D721Med (cell line): ENCODE data around the gene UAP1L1.

Experiments used
- DNase-seq: peaks from one replicate; pipeline ENCODE4 v3.0.0; 2011; ENCODE audit warnings: low spot score; ENCODE audit not compliant: insufficient read length
- FAIRE-seq: peaks from 2 replicates; lab custom pipeline; 2011; peaks lifted over from hg19 to GRCh38; lab: Jason Lieb, UNC
- TF ChIP-seq, protein P1 (sequence below): IDR thresholded peaks from 2 replicates; pipeline ENCODE4 v1.5.1; 2012; ENCODE audit warnings: mild to moderate bottlenecking, control low read depth; ENCODE audit not compliant: insufficient read depth; ENCODE audit errors: missing control alignments

Gene UAP1L1

DNA sequence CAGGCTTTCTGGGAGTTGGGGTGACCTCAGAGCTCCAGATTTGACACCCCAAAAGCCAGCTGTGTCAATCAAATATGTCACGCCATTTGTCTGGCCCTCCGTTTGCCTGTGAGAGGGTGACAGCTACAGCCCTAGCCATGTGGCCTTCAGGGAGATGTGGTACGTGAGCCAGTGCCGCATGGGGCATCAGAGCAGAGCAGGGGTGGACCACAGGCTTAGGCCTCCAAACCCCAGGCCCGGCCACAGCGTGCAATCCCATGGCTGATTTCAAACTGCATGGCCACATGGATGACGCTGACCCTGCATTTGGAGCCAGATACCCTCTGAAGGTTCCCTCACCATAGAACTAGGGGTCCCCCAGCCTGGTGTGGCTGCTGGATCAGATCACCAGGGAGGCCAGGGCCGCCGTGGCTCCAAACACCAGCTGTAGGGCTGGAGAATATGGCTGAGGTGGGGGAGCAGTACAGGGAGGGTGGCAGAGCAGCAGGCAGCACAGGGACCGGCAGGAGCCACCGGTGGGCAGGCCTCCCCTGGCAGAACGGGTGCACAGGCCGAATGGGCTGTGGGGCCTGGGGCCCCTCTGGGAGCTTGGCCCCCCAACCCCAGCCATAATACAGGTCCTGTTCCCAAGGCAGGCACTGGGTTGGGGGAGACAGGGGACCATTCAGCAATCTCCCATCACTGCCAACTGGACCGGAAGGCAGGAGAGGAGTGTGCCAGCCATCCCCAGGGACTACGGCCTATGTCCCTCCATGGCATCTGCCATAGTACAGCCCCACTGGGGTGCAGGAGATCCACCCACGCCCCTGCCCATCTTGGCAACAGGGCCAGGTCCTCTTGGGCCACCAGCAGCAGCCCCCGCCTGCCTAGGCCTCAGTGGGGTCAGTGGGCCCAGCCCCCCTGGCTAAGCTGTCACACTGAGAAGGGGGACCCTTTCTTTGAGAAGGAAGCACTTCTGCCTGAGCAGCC, 8.5 kb upstream of the UAP1L1 start:
- DNase-seq (no peak), FAIRE-seq (no peak)
- TF ChIP-seq, protein P1, sequence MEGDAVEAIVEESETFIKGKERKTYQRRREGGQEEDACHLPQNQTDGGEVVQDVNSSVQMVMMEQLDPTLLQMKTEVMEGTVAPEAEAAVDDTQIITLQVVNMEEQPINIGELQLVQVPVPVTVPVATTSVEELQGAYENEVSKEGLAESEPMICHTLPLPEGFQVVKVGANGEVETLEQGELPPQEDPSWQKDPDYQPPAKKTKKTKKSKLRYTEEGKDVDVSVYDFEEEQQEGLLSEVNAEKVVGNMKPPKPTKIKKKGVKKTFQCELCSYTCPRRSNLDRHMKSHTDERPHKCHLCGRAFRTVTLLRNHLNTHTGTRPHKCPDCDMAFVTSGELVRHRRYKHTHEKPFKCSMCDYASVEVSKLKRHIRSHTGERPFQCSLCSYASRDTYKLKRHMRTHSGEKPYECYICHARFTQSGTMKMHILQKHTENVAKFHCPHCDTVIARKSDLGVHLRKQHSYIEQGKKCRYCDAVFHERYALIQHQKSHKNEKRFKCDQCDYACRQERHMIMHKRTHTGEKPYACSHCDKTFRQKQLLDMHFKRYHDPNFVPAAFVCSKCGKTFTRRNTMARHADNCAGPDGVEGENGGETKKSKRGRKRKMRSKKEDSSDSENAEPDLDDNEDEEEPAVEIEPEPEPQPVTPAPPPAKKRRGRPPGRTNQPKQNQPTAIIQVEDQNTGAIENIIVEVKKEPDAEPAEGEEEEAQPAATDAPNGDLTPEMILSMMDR: no peak

DNA sequence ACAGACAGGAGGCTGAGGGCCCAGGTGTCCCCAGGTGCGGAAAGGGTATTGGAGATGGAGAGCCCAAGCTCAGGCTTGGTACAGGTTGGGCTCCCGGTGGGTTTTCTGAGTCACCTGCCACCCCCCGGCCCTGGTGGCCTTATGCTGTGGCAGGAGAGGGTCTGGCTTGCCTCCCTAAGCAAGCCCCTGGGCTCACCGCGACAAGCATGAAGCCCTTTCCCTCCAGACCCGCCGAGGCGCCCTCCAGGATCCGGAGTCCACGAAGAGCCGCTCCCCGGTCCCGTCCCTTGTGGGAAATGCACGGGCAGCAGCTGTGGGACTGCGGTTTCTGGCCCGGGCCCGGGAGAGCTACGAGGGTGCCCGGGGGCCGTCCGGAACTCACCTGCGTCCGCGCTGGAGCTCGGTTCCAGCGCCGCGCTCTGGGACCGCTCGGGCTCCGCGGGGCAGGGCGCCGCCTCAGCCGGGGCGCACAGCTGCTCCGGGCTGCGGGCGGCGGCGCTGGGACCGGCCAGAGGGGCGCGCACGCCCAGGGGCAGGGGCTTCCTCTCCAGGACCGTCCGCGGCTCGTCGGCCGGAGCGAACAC, 7.7 kb upstream of the UAP1L1 start:
- FAIRE-seq (no peak), DNase-seq (no peak)
- TF ChIP-seq, protein P1: no peak

DNA sequence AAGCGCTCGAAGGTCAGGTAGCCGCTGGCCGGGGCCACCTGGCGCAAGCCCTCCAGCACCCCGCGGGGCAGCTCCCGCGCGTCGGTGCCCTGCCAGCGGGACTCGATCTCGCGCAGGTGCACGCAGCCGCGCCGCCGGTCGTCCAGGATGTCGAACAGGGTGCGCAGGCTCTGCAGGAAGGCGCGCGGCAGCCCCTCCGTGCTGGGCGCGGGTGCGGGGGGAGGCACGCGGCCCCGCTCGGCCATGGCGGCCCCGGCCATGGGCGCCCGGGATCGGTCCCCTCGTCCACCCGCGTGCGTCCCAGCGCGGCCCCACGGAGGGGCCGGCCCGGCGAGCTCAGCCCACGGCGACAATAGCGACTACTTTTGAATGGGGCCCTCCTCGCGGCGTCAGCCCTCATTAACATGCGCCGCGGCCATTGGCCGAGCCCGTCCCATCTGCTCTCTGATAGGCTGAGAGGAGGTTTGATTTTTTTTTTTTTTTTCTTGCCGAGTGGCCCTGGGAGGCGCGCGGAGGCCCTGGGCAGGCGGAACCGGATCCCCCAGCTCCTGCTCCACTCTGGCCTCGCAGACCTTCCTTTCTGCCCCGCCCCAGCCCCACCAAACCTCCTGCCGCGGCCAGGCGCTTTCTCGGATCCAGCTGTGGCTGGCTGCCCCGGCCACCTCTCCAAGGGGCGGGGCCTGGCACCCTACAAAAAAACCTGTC, 7.0 kb upstream of the UAP1L1 start, which contains the start of gene SAPCD2:
Gene SAPCD2, minus strand, starts transcription at position 357 of the 705 bp plus-strand sequence. Its CDS starts 97 bp downstream, at position 260.
- no peak for FAIRE-seq
- TF ChIP-seq, protein P1: no peak
- DNase-seq: no peak

DNA sequence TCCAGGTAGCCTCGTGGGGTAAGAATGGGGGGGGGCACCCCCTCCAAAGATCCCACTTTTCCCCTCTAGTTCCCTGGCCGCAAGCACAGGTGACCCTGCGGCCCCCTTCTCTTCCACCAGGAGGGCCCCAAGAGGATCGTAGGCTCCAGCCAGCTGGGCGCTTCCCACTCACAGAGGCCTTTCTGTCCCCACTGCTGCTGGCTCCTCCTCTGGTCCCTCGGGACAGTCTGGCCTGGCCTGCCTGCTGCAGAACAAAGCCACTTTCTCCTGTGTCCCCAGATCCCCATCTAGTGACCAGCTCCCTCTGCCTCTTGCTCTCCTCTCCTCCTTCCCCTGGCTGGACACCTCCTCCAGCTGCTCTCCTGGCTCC, 6.4 kb upstream of the UAP1L1 start:
- FAIRE-seq (no peak), DNase-seq (no peak)
- TF ChIP-seq, protein P1: no peak

DNA sequence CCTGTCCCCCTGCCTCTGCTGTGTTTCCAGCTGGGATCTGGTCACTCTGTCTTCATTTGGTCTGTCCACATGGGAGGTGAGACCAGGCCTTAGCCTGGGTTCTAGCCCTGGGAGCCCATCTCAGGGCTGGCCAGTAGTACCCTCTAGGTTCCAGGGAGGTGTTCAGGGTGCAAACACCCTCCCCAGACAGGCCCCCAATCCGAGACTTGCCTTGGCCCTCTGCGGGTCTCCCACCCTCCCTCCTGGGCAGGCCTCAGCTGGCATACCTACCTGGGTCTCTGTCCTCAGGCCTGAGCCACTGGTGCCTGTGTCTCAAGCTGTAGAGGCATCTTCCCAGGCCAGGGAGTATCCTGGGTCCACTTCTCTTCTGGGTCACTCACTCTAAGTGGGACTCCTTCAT, 6.0 kb upstream of the UAP1L1 start:
- DNase-seq: no peak
- FAIRE-seq: no peak
- TF ChIP-seq, protein P1: no peak

DNA sequence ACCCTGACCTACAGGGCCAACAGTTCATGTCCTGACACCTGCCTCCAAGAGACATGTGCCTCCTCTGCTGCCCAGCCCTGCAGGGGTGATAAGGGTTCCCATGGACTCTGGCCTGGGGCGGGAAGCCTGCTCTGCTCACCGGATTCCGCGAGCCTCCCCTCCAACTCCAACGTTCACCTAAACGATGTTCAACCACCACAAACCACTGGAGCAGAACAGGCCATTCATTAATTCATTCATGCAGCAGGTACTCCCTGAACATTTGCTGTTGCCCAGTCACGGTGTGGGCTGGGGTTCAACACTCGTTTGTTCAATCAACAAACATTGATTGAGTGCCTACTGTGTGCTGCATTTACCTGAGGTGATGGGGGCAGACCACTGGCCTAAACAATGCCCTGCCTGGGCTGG, 3.3 kb upstream of the UAP1L1 start:
- TF ChIP-seq, protein P1: no peak
- no peak for DNase-seq
- no peak for FAIRE-seq
